Gastroesophageal sphincter (tissue), 3 donors: ENCODE data around the gene FAM177B.

Experiments
- POLR2A ChIP-seq, 2 donors: fragments of 450-650 bp; IDR thresholded peaks; one replicate each; pipeline ENCODE4 v1.6.1; 2017; ENCODE audit warnings: antibody characterized with exemption in 2 of 2, mild to moderate bottlenecking in 2 of 2, moderate library complexity in 1 of 2
- TF ChIP-seq, protein P1 (sequence below), 4 experiments: fragments of 200-600 bp in 2 of 4; fragments of 450-650 bp in 2 of 4; sonication (generic) in 1 of 4; IDR thresholded peaks; one replicate each; pipeline ENCODE4 v1.5.1; 2017 to 2019; ENCODE audit warnings: antibody characterized with exemption in 4 of 4, mild to moderate bottlenecking in 2 of 4, moderate library complexity in 2 of 4

GRCh38 chr1:222798116-222798515 is 61.1 kb downstream of the FAM177B start:
- TF ChIP-seq, protein P1, sequence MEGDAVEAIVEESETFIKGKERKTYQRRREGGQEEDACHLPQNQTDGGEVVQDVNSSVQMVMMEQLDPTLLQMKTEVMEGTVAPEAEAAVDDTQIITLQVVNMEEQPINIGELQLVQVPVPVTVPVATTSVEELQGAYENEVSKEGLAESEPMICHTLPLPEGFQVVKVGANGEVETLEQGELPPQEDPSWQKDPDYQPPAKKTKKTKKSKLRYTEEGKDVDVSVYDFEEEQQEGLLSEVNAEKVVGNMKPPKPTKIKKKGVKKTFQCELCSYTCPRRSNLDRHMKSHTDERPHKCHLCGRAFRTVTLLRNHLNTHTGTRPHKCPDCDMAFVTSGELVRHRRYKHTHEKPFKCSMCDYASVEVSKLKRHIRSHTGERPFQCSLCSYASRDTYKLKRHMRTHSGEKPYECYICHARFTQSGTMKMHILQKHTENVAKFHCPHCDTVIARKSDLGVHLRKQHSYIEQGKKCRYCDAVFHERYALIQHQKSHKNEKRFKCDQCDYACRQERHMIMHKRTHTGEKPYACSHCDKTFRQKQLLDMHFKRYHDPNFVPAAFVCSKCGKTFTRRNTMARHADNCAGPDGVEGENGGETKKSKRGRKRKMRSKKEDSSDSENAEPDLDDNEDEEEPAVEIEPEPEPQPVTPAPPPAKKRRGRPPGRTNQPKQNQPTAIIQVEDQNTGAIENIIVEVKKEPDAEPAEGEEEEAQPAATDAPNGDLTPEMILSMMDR (IDR thresholded peaks at IDR 0.05): no peak
- TF ChIP-seq POLR2A (IDR thresholded peaks at IDR 0.05): no peak
